ENCODE results near the gene ARHGDIB.

ARHGDIB gene

DNA sequence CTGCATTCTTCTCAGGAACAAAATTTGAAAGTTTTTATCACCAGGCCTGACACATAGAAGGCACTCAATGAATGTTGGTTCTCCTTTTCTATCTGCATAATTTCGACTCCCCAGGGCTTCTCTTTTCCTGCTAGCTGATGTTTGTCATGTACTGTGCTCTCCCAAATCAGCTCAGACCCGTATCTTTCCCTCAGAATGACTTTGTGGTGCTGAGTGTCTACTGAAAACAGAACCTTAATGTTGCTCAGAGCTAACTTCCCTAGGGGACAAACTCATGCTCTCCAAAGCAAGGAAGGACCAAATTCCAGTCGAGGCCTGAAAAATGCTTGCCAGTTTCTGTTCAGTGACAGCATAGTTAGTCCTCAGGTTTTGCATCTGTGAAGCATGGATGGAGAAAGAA lies 1.9 kb downstream of the ARHGDIB start:
- DNase-seq (ENCODE audit: extremely low read depth, insufficient read length), result no peak
- Histone ChIP-seq H3K36me3 (ENCODE audit: control insufficient read depth, insufficient read depth, low read length) (peaks cover 4% of the 10 kb centered on the region), H3K27me3 (replicated peaks; ENCODE audit: control insufficient read depth, insufficient read depth, low read length) (no peaks in the 10 kb centered on the region), H3K4me3 (replicated peaks; ENCODE audit: low read depth, low read length) (peak overlapping the region; percentile 88)
- TF ChIP-seq, protein P1, sequence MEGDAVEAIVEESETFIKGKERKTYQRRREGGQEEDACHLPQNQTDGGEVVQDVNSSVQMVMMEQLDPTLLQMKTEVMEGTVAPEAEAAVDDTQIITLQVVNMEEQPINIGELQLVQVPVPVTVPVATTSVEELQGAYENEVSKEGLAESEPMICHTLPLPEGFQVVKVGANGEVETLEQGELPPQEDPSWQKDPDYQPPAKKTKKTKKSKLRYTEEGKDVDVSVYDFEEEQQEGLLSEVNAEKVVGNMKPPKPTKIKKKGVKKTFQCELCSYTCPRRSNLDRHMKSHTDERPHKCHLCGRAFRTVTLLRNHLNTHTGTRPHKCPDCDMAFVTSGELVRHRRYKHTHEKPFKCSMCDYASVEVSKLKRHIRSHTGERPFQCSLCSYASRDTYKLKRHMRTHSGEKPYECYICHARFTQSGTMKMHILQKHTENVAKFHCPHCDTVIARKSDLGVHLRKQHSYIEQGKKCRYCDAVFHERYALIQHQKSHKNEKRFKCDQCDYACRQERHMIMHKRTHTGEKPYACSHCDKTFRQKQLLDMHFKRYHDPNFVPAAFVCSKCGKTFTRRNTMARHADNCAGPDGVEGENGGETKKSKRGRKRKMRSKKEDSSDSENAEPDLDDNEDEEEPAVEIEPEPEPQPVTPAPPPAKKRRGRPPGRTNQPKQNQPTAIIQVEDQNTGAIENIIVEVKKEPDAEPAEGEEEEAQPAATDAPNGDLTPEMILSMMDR (IDR thresholded peaks at IDR 0.05; ENCODE audit: insufficient read depth, low read length, poor library complexity, severe bottlenecking), result no peak

DNA sequence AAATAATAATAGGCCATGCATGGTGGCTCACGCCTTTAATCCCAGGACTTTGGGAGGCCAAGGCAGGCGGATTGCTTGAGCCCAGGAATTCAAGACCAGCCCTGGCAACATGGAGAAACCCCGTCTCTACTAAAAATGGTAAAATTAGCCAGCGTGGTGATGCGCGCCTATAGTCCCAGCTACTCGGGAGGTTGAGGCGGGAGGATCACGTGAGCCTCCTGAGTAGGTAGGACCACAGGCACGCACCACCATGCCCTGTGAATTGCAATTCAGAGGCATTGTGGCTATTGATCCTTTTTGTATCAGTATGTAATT lies 2.3 kb downstream of the ARHGDIB start:
- no peaks in the 10 kb centered on the region for H3K27me3 ChIP-seq (replicated peaks; ENCODE audit: control insufficient read depth, insufficient read depth, low read length)
- H3K4me3 ChIP-seq (replicated peaks; ENCODE audit: low read depth, low read length), result peak overlapping the region; percentile 88
- H3K36me3 ChIP-seq (ENCODE audit: control insufficient read depth, insufficient read depth, low read length), result peaks cover 4% of the 10 kb centered on the region
- DNase-seq (ENCODE audit: extremely low read depth, insufficient read length), result no peak
- TF ChIP-seq, protein P1 (IDR thresholded peaks at IDR 0.05; ENCODE audit: insufficient read depth, low read length, poor library complexity, severe bottlenecking), result no peak

DNA sequence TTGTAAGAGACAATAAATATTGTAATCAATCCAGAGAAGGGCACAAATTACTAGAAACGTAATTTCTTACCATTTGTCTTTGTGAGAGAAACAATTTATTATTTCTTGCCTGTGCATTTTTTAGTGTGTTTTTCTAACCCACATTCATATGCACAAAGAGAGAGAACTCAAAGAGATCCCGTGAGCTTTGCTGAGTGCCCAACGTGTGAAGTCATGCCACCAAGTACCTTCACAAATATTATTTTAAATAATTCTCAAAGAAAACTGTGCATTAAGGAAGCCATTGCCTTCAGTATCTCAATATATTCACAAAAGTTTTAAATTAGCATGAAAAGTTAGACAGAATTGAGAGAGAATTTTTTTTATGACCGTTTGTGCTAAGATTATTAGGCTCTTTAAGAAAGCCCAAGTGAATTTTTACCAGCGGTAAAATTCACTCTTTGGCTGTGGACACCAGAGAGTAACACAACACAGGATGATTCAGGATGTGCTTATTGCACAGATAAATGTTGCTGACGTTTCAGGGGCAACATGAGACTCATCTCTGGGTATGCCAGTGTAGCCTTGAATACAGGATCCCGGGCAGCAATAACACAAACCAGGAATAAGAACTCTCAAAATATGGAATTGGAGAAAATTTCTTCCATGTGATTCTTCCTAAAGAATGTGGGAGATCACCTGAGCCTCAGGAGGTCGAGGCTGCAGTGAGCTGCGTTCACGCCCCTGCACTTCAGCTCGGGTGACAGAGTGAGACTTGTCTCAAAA lies 2.9 kb downstream of the ARHGDIB start:
- H3K4me3 ChIP-seq (replicated peaks; ENCODE audit: low read depth, low read length), result peak overlapping the region; percentile 88
- no peaks in the 10 kb centered on the region for H3K27me3 ChIP-seq (replicated peaks; ENCODE audit: control insufficient read depth, insufficient read depth, low read length)
- H3K36me3 ChIP-seq (ENCODE audit: control insufficient read depth, insufficient read depth, low read length), result peaks cover 4% of the 10 kb centered on the region
- TF ChIP-seq, protein P1 (IDR thresholded peaks at IDR 0.05; ENCODE audit: insufficient read depth, low read length, poor library complexity, severe bottlenecking), result no peak
- no peak for DNase-seq (ENCODE audit: extremely low read depth, insufficient read length)

DNA sequence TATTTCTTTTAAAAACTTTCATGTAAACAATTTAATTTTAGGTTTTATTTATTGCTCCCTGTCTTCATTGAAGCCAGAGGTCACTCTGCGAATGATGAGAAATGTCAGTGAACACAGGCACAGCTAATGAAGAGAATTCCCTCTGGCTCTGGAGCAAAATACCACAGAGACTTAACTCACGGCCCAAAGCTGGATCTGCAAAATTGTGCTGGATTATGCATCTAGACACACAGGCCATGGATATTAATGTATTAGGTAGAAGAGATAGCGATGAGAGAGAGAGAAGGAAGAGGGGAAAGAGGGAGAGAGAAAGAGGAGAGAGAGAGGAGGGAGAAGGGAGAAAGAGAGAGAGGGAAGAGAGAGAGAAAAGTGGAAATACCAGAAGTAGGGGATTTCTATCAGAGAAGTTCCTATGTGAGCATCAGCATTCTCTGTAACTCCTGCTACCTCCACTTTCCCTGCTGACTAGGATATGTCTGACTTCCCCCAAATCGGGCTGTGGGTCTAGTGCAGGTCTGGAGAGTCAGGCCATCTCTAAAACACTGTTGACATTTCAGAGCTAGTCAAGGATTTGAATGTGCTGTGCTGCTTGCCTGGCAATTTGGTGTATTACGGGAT lies 3.7 kb downstream of the ARHGDIB start:
- TF ChIP-seq, protein P1 (IDR thresholded peaks at IDR 0.05; ENCODE audit: insufficient read depth, low read length, poor library complexity, severe bottlenecking), result no peak
- Histone ChIP-seq H3K27me3 (replicated peaks; ENCODE audit: control insufficient read depth, insufficient read depth, low read length) (no peaks in the 10 kb centered on the region), H3K36me3 (ENCODE audit: control insufficient read depth, insufficient read depth, low read length) (peaks cover 4% of the 10 kb centered on the region), H3K4me3 (replicated peaks; ENCODE audit: low read depth, low read length) (peak overlapping the region; percentile 88)
- DNase-seq (ENCODE audit: extremely low read depth, insufficient read length), result no peak

DNA sequence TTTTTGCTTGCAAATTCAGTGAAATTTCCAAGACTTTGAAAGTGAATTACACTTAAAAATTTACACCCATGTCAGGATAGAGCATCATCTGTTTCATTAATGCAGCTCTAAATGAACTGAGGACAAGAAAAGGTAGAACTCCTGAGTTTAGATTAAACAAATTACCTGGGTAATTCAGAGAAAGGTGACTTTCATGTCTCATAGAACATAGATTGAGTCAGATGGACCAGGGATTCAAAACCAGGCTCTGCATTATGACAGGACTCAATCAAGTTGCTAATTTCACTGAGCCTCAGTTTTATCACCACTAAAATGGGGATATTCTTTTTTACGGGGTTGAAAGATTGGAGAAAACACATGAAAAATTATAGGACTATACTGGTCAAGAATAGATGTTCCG lies 4.5 kb downstream of the ARHGDIB start:
- peaks cover 4% of the 10 kb centered on the region for H3K36me3 ChIP-seq (ENCODE audit: control insufficient read depth, insufficient read depth, low read length)
- H3K27me3 ChIP-seq (replicated peaks; ENCODE audit: control insufficient read depth, insufficient read depth, low read length), result no peaks in the 10 kb centered on the region
- TF ChIP-seq, protein P1 (IDR thresholded peaks at IDR 0.05; ENCODE audit: insufficient read depth, low read length, poor library complexity, severe bottlenecking), result no peak
- DNase-seq (ENCODE audit: extremely low read depth, insufficient read length), result no peak
- peak overlapping the region; percentile 88 for H3K4me3 ChIP-seq (replicated peaks; ENCODE audit: low read depth, low read length)
